GM23338 (cell line): ENCODE measurements around the gene FOXP4. TPM values are rescaled to one million over a fixed set of nuclear protein-coding genes. Genes with fewer than 3 reads are reported as not detected.

Experiments used
- ATAC-seq: fragments of 200-7000 bp; cut with Tn5 transposase; 3 replicates; pipeline ENCODE4 v1.9.1; 2020
- DNase-seq: peaks from one replicate; pipeline ENCODE4 v3.0.0-alpha.2; 2015; ENCODE audit warnings: low spot score
- H2AFZ ChIP-seq: fragments of 200-600 bp; sonication (generic); 2 replicates; pipeline ENCODE4 v1.8.0; 2016; ENCODE audit warnings: antibody characterized with exemption, mild to moderate bottlenecking, moderate library complexity
- H3F3A ChIP-seq: fragments of 200-600 bp; sonication (generic); replicated peaks from 2 replicates; pipeline ENCODE4 v1.8.0; 2017; ENCODE audit warnings: antibody characterized with exemption, mixed run types, low read depth
- H3K27ac ChIP-seq: fragments of 200-600 bp; sonication (generic); 2 replicates; pipeline ENCODE4 v1.6.1; 2016; ENCODE audit warnings: low read depth
- H3K27me3 ChIP-seq: fragments of 200-600 bp; sonication (generic); 2 replicates; pipeline ENCODE4 v1.8.0; 2016; ENCODE audit warnings: mild to moderate bottlenecking, mixed run types, moderate library complexity; ENCODE audit not compliant: insufficient read depth
- H3K36me3 ChIP-seq: fragments of 200-600 bp; sonication (generic); 2 replicates; pipeline ENCODE4 v1.8.0; 2016; ENCODE audit warnings: mild to moderate bottlenecking; ENCODE audit not compliant: insufficient read depth
- H3K4me1 ChIP-seq: fragments of 200-600 bp; sonication (generic); 2 replicates; pipeline ENCODE4 v1.8.0; 2016; ENCODE audit warnings: mild to moderate bottlenecking, moderate library complexity; ENCODE audit not compliant: insufficient read depth
- H3K4me2 ChIP-seq: fragments of 200-600 bp; sonication (generic); 2 replicates; pipeline ENCODE4 v1.7.1; 2017; ENCODE audit warnings: mixed run types
- H3K4me3 ChIP-seq: fragments of 200-600 bp; sonication (generic); 2 replicates; pipeline ENCODE4 v1.6.1; 2016; ENCODE audit warnings: mixed run types
- H3K79me2 ChIP-seq: fragments of 200-600 bp; sonication (generic); replicated peaks from 2 replicates; pipeline ENCODE4 v1.8.0; 2017; ENCODE audit warnings: mild to moderate bottlenecking; ENCODE audit not compliant: insufficient read depth
- H3K9me2 ChIP-seq: fragments of 200-600 bp; sonication (generic); 2 replicates; pipeline ENCODE4 v1.8.0; 2017; ENCODE audit not compliant: insufficient read depth
- H4K20me1 ChIP-seq: fragments of 200-600 bp; sonication (generic); replicated peaks from 2 replicates; pipeline ENCODE4 v1.8.0; 2017; ENCODE audit warnings: mild to moderate bottlenecking; ENCODE audit not compliant: insufficient read depth
- H3K27ac Mint-ChIP-seq: 2 replicates; pipeline ENCODE4 v1.8.0; 2020; ENCODE audit warnings: inconsistent platforms, mild to moderate bottlenecking, moderate library complexity, mixed read lengths
- H3K27me3 Mint-ChIP-seq: 3 replicates; pipeline ENCODE4 v1.8.0; 2022; ENCODE audit warnings: low read depth, mild to moderate bottlenecking, moderate library complexity, mixed read lengths, inconsistent platforms; ENCODE audit not compliant: insufficient read depth, poor library complexity
- H3K36me3 Mint-ChIP-seq: 3 replicates; pipeline ENCODE4 v1.8.0; 2021; ENCODE audit warnings: low read depth, mild to moderate bottlenecking, inconsistent platforms, moderate library complexity, mixed read lengths
- H3K4me1 Mint-ChIP-seq: 3 replicates; pipeline ENCODE4 v1.8.0; 2020; ENCODE audit warnings: mild to moderate bottlenecking, inconsistent platforms, mixed read lengths
- H3K4me3 Mint-ChIP-seq: 3 replicates; pipeline ENCODE4 v1.8.0; 2021; ENCODE audit warnings: moderate library complexity, mild to moderate bottlenecking, inconsistent platforms, mixed read lengths
- H3K9me3 Mint-ChIP-seq: 3 replicates; pipeline ENCODE4 v1.8.0; 2020; ENCODE audit warnings: moderate library complexity, mild to moderate bottlenecking, inconsistent platforms, mixed read lengths
- CREB1 ChIP-seq: fragments of 250-450 bp; sonication (Bioruptor Pico); IDR thresholded peaks from 2 replicates; pipeline ENCODE4 v1.5.0; 2020; ENCODE audit warnings: low read depth, mild to moderate bottlenecking, moderate library complexity
- EZH2phosphoT487 ChIP-seq: fragments of 200-600 bp; sonication (generic); IDR thresholded peaks from one replicate; pipeline ENCODE4 v1.8.1; 2018; ENCODE audit warnings: antibody characterized with exemption; ENCODE audit not compliant: unreplicated experiment
- JUNB ChIP-seq: IDR thresholded peaks from one replicate; pipeline ENCODE4 v1.6.1; 2016; ENCODE audit warnings: antibody characterized with exemption; ENCODE audit not compliant: unreplicated experiment
- NANOG ChIP-seq: IDR thresholded peaks from 2 replicates; pipeline ENCODE4 v1.6.1; 2016; ENCODE audit warnings: antibody characterized with exemption, borderline replicate concordance
- POLR2AphosphoS5 ChIP-seq: IDR thresholded peaks from 2 replicates; pipeline ENCODE4 v1.6.1; 2016; ENCODE audit warnings: antibody characterized with exemption, low read depth
- REST ChIP-seq: IDR thresholded peaks from one replicate; pipeline ENCODE4 v1.6.1; 2018; ENCODE audit warnings: antibody characterized with exemption; ENCODE audit not compliant: unreplicated experiment
- STAT1 ChIP-seq: IDR thresholded peaks from one replicate; pipeline ENCODE4 v1.6.1; 2016; ENCODE audit warnings: antibody characterized with exemption; ENCODE audit not compliant: unreplicated experiment
- ZNF114 ChIP-seq: fragments of 250-450 bp; sonication (Bioruptor Pico); IDR thresholded peaks from 2 replicates; pipeline ENCODE4 v1.5.0; 2020; ENCODE audit warnings: mild to moderate bottlenecking, moderate library complexity
- ZNF331 ChIP-seq: fragments of 250-450 bp; sonication (Bioruptor Pico); IDR thresholded peaks from 2 replicates; pipeline ENCODE4 v1.5.0; 2020; ENCODE audit warnings: low read depth, mild to moderate bottlenecking, moderate library complexity
- polyA plus RNA-seq: library from polyadenylated mRNA; unstranded; fragments of >200 nt; fragmentation: Nextera tagmentation; extraction: Ambion mirVana; gene quantifications from 2 replicates; pipeline ENCODE4 v1.2.1, GENCODE V29; 2016
- total RNA-seq: library from RNA; depleted of rRNA; stranded (reverse); fragments of >200 nt; shearing (Covaris generic); gene quantifications from 2 replicates; pipeline ENCODE4 v1.2.3, GENCODE V29; 2014
- TF ChIP-seq, protein P1 (sequence below): fragments of 250-450 bp; sonication (Bioruptor Pico); IDR thresholded peaks from 2 replicates; pipeline ENCODE4 v1.5.0; 2020; ENCODE audit warnings: mild to moderate bottlenecking, moderate library complexity
- TF ChIP-seq, protein P2 (sequence below), 2 experiments: fragments of 200-600 bp in 1 of 2; sonication (generic) in 1 of 2; conservative IDR thresholded peaks; 2 replicates each; pipeline versions ENCODE4 v1.5.1 to v1.6.1; 2016 to 2017; ENCODE audit warnings: antibody characterized with exemption in 2 of 2, low read depth in 2 of 2, mild to moderate bottlenecking in 2 of 2, moderate library complexity in 1 of 2
- TF ChIP-seq, protein P3 (sequence below): IDR thresholded peaks from 2 replicates; pipeline ENCODE4 v1.6.1; 2016; ENCODE audit warnings: antibody characterized with exemption

FOXP4 gene
- total and polyA plus RNA-seq, 2 experiments from 2014 or later: 5.1 to 13.5 TPM

DNA sequence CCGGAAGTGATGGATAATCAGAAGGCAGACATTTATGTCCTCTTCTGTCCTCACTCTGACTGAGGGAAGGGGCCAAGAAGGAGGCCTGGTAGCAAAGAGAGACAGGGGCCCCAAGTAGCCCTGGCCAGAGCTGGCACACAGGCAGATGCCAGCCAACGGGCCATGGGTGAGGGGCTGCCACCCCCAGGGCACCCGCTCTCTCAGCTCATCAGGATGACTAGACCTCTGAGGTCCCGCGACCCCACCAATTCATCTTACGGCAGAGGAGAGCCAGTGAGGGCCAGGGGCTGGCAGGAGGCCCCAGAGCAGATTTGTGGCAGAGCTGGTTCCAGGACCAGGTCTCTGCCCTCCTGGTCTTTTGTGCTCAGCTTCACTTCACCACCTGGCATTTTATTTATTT lies 49.0 kb downstream of the FOXP4 start:
- DNase-seq (no peak), ATAC-seq (no peak)
- Mint-ChIP-seq H3K36me3 (peaks cover 14% of the 10 kb centered on the region), H3K4me3 (no peak overlapping the region), H3K27ac (no peak overlapping the region), H3K9me3 (no peaks in the 10 kb centered on the region; the same call in 2 of the 3 replicates), H3K27me3 (peaks cover 4% of the 10 kb centered on the region), H3K4me1 (peaks cover 47% of the 10 kb centered on the region)
- no peak overlapping the region for H3K4me2 ChIP-seq
- TF ChIP-seq, protein P1, sequence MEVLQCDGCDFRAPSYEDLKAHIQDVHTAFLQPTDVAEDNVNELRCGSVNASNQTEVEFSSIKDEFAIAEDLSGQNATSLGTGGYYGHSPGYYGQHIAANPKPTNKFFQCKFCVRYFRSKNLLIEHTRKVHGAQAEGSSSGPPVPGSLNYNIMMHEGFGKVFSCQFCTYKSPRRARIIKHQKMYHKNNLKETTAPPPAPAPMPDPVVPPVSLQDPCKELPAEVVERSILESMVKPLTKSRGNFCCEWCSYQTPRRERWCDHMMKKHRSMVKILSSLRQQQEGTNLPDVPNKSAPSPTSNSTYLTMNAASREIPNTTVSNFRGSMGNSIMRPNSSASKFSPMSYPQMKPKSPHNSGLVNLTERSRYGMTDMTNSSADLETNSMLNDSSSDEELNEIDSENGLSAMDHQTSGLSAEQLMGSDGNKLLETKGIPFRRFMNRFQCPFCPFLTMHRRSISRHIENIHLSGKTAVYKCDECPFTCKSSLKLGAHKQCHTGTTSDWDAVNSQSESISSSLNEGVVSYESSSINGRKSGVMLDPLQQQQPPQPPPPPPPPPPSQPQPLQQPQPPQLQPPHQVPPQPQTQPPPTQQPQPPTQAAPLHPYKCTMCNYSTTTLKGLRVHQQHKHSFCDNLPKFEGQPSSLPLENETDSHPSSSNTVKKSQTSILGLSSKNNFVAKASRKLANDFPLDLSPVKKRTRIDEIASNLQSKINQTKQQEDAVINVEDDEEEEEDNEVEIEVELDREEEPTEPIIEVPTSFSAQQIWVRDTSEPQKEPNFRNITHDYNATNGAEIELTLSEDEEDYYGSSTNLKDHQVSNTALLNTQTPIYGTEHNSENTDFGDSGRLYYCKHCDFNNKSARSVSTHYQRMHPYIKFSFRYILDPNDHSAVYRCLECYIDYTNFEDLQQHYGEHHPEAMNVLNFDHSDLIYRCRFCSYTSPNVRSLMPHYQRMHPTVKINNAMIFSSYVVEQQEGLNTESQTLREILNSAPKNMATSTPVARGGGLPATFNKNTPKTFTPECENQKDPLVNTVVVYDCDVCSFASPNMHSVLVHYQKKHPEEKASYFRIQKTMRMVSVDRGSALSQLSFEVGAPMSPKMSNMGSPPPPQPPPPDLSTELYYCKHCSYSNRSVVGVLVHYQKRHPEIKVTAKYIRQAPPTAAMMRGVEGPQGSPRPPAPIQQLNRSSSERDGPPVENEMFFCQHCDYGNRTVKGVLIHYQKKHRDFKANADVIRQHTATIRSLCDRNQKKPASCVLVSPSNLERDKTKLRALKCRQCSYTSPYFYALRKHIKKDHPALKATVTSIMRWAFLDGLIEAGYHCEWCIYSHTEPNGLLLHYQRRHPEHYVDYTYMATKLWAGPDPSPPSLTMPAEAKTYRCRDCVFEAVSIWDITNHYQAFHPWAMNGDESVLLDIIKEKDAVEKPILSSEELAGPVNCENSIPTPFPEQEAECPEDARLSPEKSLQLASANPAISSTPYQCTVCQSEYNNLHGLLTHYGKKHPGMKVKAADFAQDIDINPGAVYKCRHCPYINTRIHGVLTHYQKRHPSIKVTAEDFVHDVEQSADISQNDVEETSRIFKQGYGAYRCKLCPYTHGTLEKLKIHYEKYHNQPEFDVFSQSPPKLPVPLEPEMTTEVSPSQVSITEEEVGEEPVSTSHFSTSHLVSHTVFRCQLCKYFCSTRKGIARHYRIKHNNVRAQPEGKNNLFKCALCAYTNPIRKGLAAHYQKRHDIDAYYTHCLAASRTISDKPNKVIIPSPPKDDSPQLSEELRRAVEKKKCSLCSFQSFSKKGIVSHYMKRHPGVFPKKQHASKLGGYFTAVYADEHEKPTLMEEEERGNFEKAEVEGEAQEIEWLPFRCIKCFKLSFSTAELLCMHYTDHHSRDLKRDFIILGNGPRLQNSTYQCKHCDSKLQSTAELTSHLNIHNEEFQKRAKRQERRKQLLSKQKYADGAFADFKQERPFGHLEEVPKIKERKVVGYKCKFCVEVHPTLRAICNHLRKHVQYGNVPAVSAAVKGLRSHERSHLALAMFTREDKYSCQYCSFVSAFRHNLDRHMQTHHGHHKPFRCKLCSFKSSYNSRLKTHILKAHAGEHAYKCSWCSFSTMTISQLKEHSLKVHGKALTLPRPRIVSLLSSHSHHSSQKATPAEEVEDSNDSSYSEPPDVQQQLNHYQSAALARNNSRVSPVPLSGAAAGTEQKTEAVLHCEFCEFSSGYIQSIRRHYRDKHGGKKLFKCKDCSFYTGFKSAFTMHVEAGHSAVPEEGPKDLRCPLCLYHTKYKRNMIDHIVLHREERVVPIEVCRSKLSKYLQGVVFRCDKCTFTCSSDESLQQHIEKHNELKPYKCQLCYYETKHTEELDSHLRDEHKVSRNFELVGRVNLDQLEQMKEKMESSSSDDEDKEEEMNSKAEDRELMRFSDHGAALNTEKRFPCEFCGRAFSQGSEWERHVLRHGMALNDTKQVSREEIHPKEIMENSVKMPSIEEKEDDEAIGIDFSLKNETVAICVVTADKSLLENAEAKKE (CRISPR knock-in tag): no peak
- no peak for TF ChIP-seq STAT1
- no peak for TF ChIP-seq REST
- TF ChIP-seq ZNF331 (CRISPR knock-in tag): no peak
- TF ChIP-seq, protein P2, sequence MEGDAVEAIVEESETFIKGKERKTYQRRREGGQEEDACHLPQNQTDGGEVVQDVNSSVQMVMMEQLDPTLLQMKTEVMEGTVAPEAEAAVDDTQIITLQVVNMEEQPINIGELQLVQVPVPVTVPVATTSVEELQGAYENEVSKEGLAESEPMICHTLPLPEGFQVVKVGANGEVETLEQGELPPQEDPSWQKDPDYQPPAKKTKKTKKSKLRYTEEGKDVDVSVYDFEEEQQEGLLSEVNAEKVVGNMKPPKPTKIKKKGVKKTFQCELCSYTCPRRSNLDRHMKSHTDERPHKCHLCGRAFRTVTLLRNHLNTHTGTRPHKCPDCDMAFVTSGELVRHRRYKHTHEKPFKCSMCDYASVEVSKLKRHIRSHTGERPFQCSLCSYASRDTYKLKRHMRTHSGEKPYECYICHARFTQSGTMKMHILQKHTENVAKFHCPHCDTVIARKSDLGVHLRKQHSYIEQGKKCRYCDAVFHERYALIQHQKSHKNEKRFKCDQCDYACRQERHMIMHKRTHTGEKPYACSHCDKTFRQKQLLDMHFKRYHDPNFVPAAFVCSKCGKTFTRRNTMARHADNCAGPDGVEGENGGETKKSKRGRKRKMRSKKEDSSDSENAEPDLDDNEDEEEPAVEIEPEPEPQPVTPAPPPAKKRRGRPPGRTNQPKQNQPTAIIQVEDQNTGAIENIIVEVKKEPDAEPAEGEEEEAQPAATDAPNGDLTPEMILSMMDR (conservative IDR thresholded peaks at IDR 0.05; ENCODE audit: low read depth in 2 of 2): no peak
- no peak for TF ChIP-seq POLR2AphosphoS5
- TF ChIP-seq CREB1 (CRISPR knock-in tag): no peak
- TF ChIP-seq NANOG: no peak
- no peak for TF ChIP-seq JUNB
- TF ChIP-seq ZNF114 (CRISPR knock-in tag): no peak
- TF ChIP-seq, protein P3, sequence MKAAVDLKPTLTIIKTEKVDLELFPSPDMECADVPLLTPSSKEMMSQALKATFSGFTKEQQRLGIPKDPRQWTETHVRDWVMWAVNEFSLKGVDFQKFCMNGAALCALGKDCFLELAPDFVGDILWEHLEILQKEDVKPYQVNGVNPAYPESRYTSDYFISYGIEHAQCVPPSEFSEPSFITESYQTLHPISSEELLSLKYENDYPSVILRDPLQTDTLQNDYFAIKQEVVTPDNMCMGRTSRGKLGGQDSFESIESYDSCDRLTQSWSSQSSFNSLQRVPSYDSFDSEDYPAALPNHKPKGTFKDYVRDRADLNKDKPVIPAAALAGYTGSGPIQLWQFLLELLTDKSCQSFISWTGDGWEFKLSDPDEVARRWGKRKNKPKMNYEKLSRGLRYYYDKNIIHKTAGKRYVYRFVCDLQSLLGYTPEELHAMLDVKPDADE: no peak
- TF ChIP-seq EZH2phosphoT487: no peak
- no peak overlapping the region for H3K4me3 ChIP-seq
- H3F3A ChIP-seq: no peaks in the 10 kb centered on the region
- H3K4me1 ChIP-seq: peaks cover 31% of the 10 kb centered on the region
- no peak overlapping the region for H2AFZ ChIP-seq
- H3K27ac ChIP-seq: no peak overlapping the region
- no peaks in the 10 kb centered on the region for H3K79me2 ChIP-seq
- H3K27me3 ChIP-seq: peaks cover 4% of the 10 kb centered on the region; the same call in 1 of the 2 replicates
- H4K20me1 ChIP-seq: no peaks in the 10 kb centered on the region
- H3K9me2 ChIP-seq: no peaks in the 10 kb centered on the region
- H3K36me3 ChIP-seq: no peaks in the 10 kb centered on the region
